Activated gamma-delta T cell treated with anti-CD3 and anti-CD28 coated beads, Interleukin-2, amount 50 U/mL, for 16 hours (primary cell): ENCODE results near the gene ACOT7.
"Not testable (repeated sequence)": the region's sequence is repeated elsewhere in the genome, so short reads cannot be mapped to it uniquely, and the experiment has no call there.

ENCODE experiments used
- DNase-seq: peaks from one replicate; pipeline ENCODE4 v3.0.0-alpha.2; 2020; ENCODE audit warnings: low read depth

ACOT7 gene

DNA sequence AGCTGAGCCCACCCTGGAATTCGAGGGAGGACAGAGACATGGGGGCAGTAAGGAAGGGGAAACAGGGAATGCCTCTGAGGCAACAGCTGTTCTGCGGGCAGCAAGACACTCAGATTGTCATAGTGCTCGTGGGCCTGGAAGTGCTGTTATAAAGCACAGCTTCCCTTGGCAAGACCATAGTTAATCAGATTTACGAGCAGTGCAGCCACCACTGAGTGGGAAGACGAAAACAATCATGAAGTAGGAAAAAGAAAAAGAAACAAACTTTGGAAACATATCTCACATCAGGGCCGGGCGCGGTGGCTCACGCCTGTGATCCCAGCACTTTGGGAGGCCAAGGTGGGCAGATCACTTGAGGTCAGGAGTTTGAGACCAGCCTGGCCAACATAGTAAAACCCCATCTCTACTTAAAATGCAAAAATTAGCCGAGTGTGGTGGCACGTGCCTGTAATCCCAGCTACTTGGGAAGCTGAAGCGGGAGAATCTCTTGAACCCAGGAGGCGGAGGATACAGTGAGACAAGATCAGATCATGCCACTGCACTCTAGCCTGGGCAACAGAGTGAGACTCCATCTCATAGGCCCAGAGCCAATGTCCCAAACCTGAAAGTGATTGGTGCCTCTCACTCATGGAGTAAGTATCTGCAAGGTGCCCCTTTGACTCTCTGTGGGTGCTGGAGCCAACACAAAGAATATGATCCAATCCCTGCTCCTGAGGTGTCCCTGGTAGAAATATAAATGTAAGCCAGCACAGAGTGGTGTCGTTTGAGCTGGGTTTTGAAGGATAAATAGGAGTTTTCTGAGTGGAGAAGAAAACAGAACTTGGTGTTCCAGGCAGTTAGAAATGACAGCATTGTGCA, 77.1 kb downstream of the ACOT7 start:
- no peak for DNase-seq

DNA sequence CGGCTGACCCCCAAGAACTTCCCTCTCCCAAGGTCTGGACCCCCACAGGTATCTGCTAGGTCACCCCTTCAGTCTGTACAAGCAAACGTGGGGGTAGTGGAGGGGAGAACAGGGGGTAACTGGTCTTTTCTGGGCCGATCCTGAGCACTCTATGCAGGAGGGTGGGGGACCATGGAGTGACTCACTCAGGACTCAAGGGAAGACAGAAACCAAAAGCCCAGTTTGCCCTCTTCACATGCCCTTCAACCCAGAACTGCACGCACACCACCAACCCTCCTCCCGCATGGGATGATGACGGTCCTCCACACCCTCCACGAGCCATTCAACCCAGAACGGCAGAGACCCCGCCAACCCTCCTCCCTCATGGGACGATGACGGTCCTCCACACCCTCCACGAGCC, 79.1 kb downstream of the ACOT7 start:
- no peak for DNase-seq

DNA sequence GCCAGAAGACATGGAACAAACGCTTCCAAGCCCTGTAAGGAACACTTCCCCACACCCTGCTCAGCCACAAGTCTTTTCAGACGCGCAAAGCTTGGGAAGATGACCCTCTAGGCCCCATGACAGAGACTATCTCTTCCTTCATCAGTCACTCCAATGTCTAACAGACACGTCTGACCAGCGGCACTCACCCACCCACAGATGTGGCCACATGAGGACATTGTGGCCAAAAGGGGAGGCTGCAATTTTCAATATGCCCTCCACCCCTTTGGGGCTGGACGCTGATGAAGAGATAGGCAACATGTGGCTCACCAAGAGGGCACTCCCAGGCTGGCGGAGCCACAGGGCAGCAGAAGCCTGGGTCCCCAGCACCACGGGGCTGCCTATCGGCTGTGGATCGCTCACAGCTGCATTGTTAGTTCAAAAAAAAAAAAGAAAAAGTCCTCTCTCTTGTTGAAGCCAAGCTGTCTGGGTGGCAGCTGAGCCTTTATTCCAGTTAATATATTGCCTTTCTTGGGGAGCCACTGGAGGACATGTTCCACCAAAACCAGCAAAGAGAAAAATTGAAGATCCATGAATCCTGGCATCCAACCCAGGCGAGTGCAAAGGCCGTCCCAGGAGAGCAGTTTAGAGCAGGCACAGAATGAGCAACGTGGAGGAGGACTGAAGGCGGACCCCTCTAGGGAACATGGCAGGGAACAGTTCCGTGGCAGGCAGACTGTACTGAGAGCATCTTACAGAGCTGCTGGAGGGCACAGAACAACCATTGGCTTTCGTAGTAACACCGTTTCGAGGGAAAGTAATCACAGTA, 80.0 kb downstream of the ACOT7 start:
- no peak for DNase-seq

DNA sequence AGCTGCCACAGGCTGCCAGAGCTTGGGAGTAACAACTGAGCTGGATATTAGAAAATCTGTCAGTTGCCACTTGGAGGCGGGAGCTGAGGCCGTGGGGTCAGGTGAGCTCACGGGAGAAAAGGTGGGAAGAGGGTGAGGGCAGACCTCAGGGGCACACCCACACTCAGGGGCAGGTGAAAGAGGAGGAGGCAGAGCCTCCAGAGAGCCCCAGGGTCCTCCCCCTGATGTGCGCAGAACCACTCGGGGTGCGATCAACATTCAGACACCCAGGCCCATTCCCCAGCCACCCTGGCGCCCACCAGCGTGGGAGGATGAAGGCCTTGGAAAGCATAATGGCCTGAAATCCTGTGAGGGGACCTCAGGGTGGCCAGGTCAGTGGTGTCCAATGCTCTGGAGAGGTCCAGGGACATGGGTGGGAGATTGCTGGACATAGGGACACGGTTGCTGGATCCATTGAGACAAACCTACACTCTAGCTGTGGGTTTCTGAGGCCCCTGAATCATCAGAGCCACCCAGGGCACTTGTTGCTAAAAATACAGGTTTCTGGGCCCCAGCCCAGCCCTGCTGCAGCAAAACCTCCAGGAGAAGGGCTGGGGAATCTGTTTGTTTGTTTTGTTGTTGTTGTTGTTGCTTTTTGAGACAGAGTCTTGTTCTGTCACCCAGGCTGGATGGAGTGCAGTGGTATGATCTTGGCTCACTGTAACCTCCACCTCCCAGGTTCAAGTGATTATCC, 83.3 kb downstream of the ACOT7 start:
- DNase-seq: no peak

DNA sequence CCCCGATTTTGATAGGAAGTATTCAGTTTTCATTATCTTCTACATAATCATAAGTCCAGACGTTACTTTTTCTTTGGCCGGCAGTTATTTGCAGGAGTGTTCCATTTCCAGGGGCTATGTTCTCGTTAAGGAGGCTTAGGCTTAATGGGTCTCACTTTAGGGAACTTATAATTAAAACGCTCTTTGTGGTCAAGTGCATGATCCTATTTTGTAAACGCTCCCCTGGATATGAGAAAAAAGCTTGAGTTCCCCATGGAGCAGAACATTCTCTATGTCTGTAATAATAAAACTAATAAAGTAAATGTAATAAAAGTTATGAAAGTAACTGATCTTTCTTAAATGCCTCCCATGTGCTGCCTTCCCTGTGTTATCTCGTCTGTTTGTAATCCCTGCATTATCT, 84.0 kb downstream of the ACOT7 start:
- DNase-seq: no peak

DNA sequence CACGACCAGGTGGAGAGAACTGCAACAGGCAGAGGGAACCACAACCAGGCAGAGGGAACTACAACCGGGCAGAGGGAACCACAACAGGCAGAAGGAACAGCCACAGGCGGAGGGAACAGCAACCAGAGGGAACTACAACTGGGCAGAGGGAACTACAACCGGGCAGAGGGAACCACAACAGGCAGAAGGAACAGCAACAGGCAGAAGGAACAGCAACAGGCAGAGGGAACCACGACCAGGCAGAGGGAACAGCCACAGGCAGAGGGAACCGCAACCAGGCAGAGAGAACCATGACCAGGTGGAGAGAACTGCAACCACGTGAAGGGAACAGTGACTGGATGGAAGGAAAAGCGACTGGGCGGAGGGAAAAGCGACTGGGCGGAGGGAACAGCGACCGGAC, 85.1 kb downstream of the ACOT7 start:
- no peak for DNase-seq

DNA sequence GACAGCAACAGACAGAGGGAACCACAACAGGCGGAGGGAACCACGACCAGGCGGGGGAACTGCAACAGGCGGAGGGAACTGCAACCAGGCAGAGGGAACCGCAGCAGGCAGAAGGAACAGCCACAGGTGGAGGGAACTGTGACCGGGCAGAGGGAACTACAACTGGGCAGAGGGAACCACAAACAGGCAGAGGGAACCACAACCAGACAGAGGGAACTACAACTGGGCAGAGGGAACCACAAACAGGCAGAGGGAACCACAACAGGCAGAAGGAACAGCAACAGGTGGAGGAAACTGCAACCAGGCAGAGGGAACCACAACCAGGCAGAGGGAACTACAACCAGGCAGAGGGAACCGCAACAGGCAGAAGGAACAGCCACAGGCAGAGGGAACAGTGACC, 85.9 kb downstream of the ACOT7 start:
- not testable (repeated sequence) for DNase-seq

DNA sequence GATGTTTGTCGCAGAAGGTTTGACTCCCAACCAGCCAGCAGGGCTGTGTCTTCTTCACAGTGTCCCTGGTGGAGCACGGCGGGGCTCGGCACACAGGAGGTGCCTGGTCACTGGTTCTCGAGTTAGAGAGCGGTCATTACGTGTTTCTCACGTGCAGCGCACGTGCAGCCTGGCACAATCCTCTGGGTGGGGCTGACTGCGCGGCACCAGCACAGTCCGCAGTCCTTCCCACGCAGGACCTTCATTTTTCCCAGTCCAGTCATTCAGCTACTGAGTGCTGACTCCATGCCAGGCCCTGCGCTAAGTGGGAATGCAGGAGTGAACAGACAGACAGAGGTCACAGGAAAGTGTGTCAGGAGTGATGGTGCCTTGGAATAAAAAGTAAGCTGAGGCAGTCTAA, 86.5 kb downstream of the ACOT7 start:
- no peak for DNase-seq

DNA sequence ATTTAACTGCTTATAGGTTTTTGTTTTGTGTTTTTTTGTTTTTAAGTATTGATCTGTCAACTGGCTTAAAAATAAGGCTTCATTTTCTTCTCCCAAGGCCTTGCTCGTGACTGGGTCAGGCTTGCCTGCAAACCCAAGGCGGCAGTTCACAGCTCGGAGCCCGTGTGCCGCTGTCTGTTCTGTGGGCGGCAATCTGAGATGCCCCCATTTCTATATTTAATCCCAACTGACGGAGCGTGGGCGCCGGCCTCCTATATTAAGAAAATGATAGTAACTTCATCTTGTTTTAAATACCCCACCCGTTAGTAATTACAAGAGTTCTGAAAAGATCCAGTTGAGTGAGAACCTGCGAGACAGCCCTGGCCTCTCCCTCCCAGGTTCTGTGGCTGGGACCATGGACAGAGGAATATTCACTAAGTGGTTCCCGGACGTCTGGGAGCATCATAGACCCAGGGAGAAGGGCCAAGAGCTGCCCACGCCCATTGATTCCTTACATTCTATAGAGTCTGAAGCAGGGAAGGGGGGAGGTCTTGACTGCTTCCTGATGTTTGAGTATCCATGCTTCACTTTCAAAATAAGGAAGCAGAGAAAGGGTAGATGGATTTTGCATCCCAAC, 90.1 kb downstream of the ACOT7 start:
- DNase-seq: no peak

DNA sequence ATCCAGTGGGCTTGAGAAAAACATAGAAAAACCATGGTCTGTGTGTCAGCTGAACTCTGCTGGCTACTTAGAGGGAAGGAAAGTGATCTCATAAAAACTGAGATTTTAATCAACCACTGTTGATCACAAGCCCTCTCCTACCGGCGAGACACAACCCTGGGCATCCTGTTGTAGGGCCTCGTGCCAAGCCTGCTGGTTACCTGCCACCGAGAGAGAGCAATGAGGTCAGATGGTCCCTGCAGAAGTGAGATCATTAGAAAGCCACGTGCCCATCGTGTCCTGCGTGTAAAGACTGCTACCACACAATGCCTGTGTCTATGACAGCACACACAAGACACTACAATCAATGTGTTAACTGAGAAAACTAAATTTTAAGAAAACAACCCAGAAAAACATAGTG, 91.0 kb downstream of the ACOT7 start:
- DNase-seq: no peak

DNA sequence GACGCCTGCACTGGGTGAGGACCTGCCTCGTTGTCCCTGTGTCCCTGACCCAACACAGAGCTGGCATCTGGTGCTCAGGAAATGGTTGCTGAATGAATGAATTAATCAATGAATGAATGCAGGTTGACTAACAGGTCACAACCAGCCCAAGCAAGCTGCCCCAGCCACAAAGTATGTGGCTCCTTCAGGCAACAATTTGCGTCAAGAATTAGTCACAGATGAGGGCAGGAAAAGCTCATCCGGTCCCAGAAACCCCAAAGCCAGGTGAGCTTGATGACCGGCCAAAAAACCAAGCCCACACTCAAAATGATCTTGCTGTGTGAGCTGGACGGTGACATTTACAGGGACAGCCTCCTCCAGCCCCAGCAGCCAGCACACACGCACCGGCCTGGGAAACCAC, 92.0 kb downstream of the ACOT7 start:
- DNase-seq: no peak

DNA sequence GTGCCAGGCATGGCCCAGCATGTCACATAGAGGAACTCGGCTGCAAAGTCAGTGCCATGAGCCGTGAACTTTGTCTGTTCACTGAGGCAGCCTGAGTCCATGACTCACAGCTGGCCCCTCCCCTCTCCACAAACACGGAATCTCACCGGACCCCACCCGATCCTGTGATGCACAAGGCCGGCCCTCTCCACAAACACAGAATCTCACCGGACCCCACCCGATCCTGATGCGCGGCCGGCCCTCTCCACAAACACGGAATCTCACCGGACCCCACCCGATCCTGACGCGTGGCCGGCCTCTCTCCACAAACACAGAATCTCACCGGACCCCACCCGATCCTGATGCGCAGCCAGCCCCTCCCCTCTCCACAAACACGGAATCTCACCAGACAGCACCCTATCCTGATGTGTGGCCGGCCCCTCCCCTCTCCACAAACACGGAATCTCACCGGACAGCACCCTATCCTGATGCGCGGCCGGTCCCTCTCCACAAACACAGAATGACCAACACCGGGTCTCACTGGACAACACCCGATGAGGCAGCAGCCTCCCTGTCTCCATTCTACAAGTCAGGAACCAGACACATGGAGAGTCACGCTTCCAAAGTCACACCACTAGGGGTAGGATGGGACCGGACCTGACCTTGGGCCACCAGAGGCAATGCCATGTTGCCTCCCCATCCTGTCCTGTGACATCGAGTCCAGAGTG, 93.1 kb downstream of the ACOT7 start:
- DNase-seq: no peak

DNA sequence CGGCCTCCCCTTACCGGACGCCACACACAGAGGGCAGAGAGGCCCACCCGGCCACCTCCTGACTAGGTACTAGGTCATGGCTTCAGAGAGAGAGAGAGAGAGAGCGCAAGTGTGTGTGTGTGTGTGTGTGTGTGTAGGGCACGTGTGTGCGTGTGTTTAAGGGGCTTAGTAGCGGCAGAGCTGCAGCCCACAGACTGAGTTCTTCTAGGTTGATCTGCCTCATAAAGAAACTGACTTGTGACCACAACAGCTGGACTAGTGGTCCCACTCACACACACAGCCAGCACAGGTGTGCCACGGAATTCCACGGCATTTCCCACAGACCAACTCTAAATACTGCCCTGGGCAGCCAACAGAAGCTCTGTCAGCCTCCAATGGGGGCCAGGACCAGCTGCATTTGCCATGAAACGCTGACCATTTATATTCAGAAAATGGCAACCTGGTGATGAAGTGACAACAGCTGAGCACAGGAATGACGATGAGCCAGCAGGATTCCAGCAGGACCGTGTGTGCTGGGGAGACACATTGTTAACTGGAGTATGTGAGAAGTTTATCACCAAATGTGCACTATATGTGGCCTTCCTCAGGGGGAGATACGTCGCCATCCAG, 93.9 kb downstream of the ACOT7 start:
- no peak for DNase-seq

DNA sequence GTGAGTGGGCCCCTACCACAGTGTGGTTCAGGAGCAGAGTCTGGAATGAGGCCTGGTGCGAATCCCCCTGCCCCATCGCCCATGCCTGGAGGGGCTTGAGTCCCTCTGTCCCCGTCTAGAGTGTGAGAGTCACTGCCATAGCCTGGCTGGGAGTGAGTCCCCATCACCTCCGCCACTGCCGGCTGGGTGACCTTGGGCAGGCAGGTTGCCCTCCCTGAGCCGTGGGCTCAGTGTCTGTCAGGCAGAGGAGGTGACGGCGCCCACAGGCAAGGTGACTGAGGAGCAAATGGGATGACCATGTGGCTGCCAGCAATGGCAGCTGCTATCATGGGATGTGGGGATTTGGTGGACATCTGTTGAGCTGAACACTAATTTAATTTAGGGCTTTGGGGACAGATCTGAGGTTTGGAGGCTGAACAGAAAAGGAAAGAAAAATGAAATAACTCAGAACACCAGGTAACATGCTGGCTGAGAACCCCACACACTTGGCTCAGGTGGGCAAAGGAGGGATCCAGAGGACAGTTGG, 94.6 kb downstream of the ACOT7 start:
- DNase-seq: no peak

DNA sequence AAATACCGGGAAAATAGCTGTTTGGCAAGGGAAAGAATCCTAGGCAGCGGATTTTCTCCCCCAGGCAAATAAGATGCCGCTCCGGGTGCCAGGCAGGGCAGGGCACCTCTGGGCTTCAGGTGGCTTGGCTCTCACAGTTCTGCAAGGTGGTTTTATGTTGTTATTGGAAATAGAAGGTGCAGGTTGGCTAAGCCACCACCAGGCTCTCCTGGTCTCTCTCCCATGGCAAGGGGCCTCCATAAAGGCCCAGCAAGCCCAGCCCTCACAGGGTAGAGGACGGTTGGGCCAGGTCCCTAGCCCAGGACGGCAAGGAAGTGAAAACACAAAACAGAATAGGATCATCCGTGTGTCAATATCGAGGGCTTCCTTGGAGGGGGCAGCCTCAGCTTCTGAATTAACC, 95.0 kb downstream of the ACOT7 start:
- DNase-seq: no peak

DNA sequence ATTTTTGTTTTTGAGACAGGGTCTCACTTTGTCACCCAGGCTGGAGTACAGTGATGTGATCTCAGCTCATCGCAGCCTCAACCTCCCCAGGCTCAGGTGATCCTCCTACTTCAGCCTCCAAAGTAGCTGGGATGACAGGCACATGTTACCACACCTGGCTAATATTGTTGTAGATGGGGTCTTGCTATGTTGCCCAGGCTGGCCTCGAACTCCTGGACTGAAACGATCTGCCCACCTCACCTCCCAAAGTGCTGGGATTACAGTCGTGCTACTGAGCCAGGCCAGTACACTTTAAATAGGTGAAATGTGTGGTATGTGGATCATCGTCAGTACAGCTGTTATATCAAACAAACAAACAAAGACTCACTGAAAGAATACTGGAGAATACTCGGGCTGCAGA, 97.7 kb downstream of the ACOT7 start:
- DNase-seq: no peak

DNA sequence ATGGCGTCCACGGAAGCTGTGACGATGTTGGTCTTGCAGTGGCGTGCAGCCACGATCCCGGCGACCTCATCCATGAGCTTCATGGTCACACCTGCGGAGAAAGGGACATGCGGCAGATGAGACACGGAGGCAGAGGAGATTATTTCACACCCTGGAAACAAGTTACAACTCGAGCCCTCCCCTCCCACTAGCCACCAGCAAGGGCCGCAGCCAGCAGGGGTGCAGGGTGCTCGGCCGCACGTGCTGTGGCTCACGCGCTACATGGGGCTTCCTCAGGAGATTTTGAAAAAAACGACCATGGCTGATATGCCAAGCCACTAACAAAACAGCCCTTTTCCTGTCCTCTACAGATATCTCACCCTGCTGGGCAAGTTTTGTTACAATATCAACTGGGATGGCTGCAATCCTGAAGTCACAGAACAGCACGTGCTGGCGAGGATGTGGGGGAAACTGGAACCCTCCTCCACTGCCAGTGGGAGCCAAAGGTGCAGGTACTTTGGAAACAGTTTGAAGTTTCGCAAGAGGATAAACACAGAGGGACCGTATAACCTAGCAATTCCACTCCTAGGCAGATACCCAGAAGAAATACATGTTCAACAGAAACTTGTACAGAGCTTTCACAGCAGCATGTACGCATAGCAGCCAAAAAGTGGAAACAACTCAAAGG, 98.5 kb downstream of the ACOT7 start:
- DNase-seq: no peak

DNA sequence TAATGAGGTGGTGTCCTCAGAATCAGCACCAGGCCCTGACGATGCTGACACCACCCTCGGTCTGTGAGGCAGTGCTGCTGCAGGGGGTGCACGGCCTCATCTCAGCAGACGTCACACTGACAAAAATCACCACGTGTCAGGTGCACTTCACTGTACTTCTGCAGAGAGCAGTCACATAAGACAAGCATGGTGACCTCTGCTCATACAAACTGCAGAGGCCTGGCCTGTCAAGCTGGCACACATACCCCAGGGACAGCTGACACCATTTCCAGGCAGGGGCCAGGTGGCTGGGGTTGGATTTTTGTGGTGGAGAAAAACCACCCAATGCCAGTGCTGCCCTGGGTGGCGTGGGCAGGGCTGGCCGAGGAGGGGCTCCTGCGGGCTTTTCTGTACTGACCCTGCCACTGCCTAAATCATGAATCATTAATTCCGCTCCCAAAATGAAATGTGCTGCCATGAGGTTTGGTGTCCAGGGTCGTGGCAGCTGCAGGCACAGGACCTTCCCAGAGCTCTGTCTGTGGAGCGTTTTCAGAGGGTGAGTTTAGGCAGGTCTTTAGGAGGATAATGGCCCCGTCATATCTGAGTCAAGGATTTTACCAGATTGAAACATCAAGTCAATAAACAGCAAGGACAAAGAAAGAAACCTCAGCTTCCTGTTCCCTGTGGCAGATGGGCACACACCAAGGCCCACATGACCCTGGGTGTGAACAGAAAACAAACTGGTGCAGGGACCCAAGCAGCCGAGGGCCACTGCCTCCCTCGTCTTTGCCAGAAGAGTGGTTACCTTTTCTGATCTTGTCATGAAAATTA, 99.3 kb downstream of the ACOT7 start:
- no peak for DNase-seq

DNA sequence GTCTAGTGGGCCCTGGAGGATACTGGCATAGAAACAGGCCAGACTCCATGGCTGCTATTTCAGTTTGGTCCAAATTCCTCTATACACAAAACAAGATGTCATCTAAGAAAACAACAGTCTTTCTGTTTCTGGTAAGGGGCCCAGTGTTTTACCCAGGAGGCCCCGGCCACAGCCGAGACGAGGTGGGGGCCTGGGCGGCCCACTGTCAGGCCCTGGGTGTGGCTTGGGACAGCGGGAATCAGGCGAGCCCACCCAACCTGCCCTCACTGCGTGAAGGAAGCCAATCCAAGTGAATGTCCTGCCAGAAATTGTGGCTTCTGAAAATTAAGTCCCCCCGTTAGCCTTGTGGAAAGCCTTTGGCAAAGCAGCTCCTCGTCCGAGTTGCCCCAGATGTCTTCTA, 101.5 kb downstream of the ACOT7 start:
- DNase-seq: no peak

DNA sequence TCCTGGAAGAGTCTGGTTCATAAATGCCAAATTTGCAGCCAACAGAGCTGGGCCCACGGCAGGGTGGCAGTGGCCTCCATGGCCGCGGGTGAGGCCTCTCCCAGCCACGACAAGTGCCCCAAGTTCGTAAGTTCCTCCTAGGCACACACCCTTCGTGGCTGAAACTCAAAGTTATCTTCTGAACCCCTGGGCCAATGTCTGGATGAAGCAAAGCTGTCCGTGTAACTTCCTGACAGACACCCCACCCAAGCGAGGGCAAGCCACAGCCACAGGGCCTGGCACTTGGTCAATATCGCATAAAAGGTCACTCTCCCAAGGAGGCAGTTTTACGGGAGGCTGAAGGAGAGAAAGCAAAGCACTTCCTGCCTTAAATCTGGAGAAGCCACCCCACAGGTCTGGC, 104.9 kb downstream of the ACOT7 start:
- DNase-seq: no peak
